Activated naive CD8-positive, alpha-beta T cell (primary cell): ENCODE measurements around the gene CPEB2.

Experiments used
- H3K27ac Mint-ChIP-seq: one replicate; pipeline ENCODE4 v1.8.0; 2021; ENCODE audit warnings: mixed read lengths
- H3K27me3 Mint-ChIP-seq: one replicate; pipeline ENCODE4 v1.8.0; 2021; ENCODE audit warnings: mixed read lengths
- H3K36me3 Mint-ChIP-seq: one replicate; pipeline ENCODE4 v1.8.0; 2021; ENCODE audit warnings: mixed read lengths
- H3K4me1 Mint-ChIP-seq: one replicate; pipeline ENCODE4 v1.8.0; 2021; ENCODE audit warnings: low read depth, mixed read lengths
- H3K4me3 Mint-ChIP-seq: one replicate; pipeline ENCODE4 v1.8.0; 2021; ENCODE audit warnings: mild to moderate bottlenecking, mixed read lengths
- H3K9me3 Mint-ChIP-seq: one replicate; pipeline ENCODE4 v1.8.0; 2021; ENCODE audit warnings: low read depth, mixed read lengths

CPEB2 gene

DNA sequence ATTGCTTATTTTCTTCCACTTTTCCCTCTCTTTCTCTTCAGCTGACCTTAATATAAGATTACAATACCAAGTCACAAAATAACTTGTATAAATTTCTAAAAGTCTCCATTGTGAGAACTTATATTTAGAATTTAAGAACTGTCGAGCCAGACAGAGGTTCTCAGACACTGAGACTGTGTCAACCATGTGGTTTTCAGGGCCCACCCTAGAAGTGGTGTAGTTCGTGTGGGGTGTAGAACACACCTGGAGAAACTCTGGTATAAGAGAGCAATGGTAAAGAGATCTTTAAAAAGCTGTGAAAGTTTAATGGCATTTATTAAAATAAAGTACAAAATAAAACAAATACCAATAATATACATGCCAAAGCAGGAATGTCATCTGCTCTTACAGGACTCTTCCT is 19.7 kb downstream of the CPEB2 start:
- Mint-ChIP-seq H3K27me3 (no peaks in the 10 kb centered on the region), H3K36me3 (peaks cover 4% of the 10 kb centered on the region), H3K27ac (no peak overlapping the region), H3K9me3 (no peaks in the 10 kb centered on the region), H3K4me3 (no peak overlapping the region), H3K4me1 (peaks cover 37% of the 10 kb centered on the region)

DNA sequence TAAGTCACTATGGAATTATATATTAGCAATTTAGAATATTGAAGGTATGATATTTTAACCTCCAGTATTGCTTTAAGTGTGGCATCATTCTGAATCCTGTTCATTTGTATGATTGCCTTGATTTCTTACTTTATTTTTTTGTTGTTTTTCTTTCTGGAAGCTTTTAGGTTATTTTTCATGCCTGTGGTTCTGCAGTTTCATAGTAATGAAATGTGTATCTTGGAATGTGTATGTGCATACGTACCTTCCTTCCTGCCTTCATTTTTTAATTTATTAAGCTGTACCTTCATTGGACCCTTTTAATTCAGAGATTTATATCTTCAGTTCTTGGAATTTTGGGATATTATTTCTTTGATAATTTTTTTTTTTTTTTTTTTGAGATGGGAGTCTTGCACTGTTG is 22.1 kb downstream of the CPEB2 start:
- Mint-ChIP-seq H3K9me3 (no peaks in the 10 kb centered on the region), H3K27me3 (no peaks in the 10 kb centered on the region), H3K36me3 (peaks cover 13% of the 10 kb centered on the region), H3K4me1 (peaks cover 36% of the 10 kb centered on the region), H3K4me3 (no peak overlapping the region), H3K27ac (no peak overlapping the region)

DNA sequence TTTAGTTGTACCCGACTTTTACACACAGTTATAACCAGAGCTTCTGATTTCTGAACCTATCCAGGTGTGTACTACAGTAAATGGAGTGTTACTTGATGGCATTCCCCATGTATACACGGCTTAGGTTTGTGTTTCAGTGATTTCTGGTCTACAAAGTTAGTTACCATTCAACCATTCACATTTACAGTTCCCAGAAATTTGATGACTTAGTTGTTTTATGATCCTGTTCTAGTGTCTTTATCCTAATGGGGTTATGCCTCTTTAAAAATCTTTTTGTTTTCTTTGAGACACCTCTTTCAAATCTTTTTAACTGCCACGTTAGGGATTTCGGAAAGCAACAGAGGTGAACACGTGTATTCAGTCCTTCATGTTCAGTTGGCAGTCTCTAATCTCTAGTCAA is 23.4 kb downstream of the CPEB2 start:
- Mint-ChIP-seq H3K27ac (no peak overlapping the region), H3K36me3 (peaks cover 17% of the 10 kb centered on the region)

DNA sequence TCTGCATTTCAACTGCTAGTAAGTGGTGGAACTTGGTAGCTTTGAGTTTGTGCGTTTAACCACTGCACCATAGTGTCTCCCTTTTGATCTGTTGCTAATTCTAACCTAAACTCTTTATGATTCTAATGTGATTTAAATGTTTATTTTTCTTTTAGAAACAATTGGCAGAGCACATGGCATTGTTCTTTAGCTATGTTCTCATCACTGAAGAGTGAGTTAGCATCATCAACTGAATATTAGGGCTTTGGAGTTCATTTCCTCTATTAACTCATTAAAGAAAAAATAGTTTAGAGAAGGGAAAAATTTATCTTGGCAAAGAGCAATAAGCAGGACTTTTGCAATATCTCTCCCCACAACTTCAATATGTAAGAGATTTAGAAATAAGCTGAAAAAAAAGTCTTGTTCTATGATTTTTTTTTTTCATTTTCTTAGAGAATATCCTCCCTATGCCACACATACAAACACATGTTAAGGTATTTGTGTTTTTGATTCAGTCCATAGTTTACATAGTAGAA is 25.7 kb downstream of the CPEB2 start:
- Mint-ChIP-seq H3K4me3 (no peak overlapping the region), H3K4me1 (peaks cover 18% of the 10 kb centered on the region), H3K9me3 (no peaks in the 10 kb centered on the region), H3K27ac (no peak overlapping the region), H3K36me3 (peaks cover 17% of the 10 kb centered on the region), H3K27me3 (no peaks in the 10 kb centered on the region)

More for the DNA sequence above, 23.4 kb downstream of the CPEB2 start:
- H3K4me3 Mint-ChIP-seq: no peak overlapping the region
- H3K9me3 Mint-ChIP-seq: no peaks in the 10 kb centered on the region
- H3K4me1 Mint-ChIP-seq: peaks cover 27% of the 10 kb centered on the region
- no peaks in the 10 kb centered on the region for H3K27me3 Mint-ChIP-seq

DNA sequence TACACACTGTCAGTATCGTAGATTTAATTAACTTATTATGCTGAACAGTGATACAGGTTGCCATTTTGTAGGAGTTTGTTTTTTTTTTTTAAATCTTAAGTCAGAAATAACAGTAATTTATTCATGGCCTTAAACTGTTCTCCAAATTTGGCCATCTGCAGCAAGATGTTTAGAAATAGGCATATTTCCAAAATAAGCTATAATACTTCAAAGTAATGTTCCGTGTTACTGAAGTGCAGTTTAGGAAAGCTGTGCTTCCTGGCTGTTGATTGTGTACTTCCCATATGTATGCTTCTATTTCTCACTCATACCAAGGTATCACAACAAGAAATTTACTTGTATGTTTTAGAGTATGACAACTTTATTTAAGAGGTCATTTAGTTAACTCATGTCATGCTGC is 28.9 kb downstream of the CPEB2 start:
- no peak overlapping the region for H3K4me3 Mint-ChIP-seq
- H3K27ac Mint-ChIP-seq: no peak overlapping the region
- H3K9me3 Mint-ChIP-seq: no peaks in the 10 kb centered on the region
- peaks cover 13% of the 10 kb centered on the region for H3K36me3 Mint-ChIP-seq
- H3K27me3 Mint-ChIP-seq: no peaks in the 10 kb centered on the region
- H3K4me1 Mint-ChIP-seq: peaks cover 13% of the 10 kb centered on the region

DNA sequence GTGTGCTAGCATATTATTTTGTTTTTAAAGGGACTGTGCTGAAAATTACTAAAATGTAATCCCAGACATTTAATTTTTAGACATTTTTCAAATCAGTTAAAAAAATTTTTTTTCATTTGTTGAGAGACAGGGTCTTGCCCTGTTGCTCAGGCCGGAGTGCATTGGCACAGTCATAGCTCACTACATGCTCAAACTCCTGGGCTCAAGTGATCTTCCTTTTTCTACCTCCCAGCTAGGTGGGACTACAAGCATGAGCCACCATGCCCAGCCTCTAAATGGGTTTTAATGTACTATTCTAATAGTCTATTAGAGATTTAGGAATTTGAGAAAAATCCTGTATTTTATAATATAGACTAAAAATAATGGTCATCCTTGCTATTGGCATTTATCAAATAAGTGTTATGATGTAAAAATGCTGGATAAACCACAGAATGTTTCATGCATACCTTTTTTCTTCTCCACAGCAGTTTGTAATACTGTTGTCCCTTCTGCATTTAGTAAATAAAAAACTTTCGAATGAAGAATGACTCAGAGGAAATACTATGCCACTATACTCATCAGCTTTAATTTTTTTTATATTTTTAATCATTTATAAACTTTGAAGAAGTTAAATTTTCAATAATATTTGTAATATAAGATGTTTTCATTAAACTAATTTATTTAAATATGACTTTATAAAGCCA is 29.9 kb downstream of the CPEB2 start:
- Mint-ChIP-seq H3K9me3 (no peaks in the 10 kb centered on the region), H3K27ac (no peak overlapping the region), H3K36me3 (peaks cover 13% of the 10 kb centered on the region), H3K4me1 (peaks cover 11% of the 10 kb centered on the region), H3K27me3 (no peaks in the 10 kb centered on the region), H3K4me3 (no peak overlapping the region)

DNA sequence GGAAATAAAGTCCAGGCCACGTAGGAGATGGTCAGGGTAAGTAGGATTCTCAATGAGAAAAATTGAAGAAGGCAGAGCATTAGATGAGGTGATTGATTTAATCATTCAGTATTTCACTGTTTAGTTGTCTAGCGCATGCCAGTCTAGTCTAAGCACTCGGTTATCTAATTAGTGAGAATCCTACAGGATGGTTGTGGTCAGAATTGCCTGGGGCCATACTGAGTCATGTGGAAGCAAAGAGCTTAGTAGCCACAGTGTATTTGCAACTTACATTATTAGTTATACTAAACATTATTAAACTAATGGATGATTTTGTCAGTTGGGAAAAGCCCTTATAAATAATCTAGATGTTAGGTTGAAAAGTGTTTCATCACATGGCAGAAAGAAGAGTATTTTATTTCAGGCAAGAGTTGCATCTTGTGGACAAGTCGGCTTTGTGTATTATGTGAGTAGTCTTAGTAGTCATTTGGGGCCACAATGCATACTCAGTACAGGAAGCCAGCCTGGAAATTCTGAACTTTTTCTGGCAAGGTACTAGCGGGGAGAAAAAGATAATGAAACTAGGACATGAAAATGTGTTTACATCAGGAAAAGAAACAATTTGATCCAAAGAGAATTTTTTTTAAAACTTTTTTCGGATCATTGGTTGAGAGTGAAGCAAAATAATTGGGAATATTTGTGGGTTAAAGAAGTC is 31.9 kb downstream of the CPEB2 start:
- H3K27me3 Mint-ChIP-seq: no peaks in the 10 kb centered on the region
- peaks cover 5% of the 10 kb centered on the region for H3K4me1 Mint-ChIP-seq
- peaks cover 7% of the 10 kb centered on the region for H3K36me3 Mint-ChIP-seq
- H3K27ac Mint-ChIP-seq: no peak overlapping the region
- H3K4me3 Mint-ChIP-seq: no peak overlapping the region
- no peaks in the 10 kb centered on the region for H3K9me3 Mint-ChIP-seq

DNA sequence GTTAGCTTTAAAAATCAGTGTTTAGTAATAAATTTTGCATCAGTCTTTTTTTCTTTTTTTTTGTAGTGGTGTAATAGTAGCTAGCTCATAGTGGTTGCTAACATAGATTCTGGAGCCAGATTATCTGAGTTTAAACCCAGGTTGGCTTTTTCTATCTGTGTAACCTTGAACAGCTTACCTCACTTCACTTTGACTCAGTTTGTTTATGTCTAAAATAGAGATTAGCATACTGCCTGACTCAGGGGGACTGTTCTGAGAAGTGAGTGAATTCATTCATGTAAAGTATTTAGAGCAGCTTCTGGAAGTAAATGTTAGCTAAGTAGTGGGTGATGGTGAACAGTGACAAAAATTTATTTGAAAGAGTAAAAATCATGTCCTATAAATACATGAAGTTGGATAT is 32.9 kb downstream of the CPEB2 start:
- no peak overlapping the region for H3K27ac Mint-ChIP-seq
- H3K27me3 Mint-ChIP-seq: no peaks in the 10 kb centered on the region

DNA sequence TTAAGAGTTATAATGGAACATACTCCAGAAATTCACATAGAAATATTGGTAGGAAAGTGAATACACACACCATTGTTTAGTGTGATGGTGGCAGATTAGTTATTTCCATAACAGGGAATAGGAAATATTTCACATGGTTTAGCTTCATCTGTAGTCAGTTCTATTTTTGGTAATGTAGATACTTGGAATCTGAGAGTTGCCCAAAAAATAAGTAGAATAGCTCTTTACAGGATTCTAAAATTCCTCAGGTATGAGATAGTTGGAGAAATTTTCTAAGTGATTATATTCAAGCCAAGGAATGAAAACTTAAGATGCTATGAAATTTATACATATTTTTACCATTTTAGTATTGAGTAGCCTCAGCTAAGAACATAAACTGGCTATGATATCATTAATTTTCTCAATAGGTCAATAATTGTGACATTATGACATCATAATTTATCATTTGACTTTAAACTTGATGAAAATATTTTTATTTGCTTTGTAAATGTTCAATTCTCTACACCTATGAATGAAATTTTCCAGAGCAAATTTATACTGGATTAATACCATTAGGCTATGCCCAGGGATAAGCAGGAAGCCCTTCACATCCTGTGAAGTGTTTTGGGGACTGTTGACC is 35.8 kb downstream of the CPEB2 start:
- Mint-ChIP-seq H3K9me3 (no peaks in the 10 kb centered on the region), H3K4me3 (no peak overlapping the region), H3K4me1 (peaks cover 4% of the 10 kb centered on the region), H3K27ac (no peak overlapping the region), H3K36me3 (peaks cover 6% of the 10 kb centered on the region), H3K27me3 (no peaks in the 10 kb centered on the region)

More for the DNA sequence above, 32.9 kb downstream of the CPEB2 start:
- Mint-ChIP-seq H3K36me3 (peaks cover 3% of the 10 kb centered on the region), H3K4me3 (no peak overlapping the region), H3K9me3 (no peaks in the 10 kb centered on the region), H3K4me1 (peaks cover 5% of the 10 kb centered on the region)

DNA sequence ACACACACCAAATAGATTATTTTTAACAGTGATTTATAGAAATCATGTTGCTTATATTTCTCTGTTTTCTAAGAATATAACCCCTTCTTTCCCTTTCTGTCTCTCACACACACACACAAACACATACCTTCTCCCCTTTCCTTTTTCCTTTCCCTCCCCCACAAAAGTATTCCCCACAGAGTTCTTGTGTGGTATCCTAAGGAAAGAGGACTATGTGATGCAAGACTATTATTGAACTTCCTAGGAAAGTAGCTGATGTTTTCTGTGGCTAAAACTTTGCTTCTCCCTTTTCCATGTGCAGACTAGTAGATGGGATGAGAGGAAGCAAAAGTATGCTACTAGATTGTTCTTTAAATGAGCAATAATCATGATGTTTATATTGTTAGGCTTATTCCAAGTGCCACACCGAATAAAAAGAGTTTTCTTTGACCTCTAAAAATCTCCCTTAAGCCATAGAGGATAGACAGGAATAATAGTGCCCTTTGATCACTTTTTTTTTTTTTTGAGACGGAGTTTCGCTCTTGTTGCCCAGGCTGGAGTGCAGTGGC is 38.7 kb downstream of the CPEB2 start:
- H3K27ac Mint-ChIP-seq: no peak overlapping the region
- H3K36me3 Mint-ChIP-seq: peaks cover 6% of the 10 kb centered on the region
- H3K27me3 Mint-ChIP-seq: no peaks in the 10 kb centered on the region
- peaks cover 2% of the 10 kb centered on the region for H3K4me1 Mint-ChIP-seq
- no peaks in the 10 kb centered on the region for H3K9me3 Mint-ChIP-seq
- H3K4me3 Mint-ChIP-seq: no peak overlapping the region

DNA sequence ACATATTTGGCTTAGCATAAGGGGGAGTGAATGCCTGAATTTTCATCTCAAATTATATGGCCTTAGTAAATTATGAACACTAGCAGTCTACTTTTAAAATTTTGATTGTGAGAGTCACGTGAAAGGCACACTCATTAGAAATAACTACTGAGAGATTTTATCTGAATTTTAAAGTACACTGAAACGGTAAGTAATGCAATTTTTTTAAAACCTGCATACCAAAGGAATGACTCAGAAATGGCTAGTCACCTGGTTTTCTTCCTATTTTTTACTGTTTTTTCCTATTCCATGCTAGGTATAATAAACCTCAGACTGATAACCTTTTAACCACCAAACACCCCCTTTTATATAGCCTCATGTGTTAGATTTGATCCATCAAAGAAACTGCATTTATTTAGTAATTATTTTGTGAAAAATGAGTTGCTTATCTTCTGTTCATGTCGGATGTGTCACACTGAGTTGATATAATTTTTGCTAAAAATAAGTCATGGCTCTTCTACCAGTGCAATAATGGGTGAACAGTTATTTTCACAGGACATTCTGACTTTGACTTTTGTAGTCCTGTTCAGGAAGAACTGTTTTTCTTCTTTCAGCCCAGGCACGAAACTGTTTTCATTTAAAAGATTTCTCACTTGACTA is 40.4 kb downstream of the CPEB2 start:
- Mint-ChIP-seq H3K9me3 (no peaks in the 10 kb centered on the region), H3K4me1 (peaks cover 2% of the 10 kb centered on the region), H3K36me3 (peaks cover 10% of the 10 kb centered on the region)

DNA sequence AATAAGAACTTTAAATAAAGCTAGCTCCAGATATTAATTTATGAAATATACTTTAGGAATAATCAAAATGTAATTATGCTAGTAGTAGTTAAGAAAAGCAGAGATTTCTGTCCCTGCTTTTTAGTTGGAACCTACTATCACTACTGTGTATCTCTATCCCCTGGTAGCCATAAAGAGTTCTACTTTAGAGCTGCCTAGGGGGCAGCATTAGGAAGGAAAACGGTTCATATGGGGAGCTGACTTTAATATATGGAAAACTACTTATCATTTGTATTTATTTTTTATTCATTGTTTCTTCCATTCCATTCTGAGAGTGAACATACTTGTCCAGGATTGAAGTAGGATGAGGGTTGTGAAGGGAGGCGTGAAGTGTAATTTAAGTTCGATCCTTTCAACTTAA is 40.9 kb downstream of the CPEB2 start:
- Mint-ChIP-seq H3K4me3 (no peak overlapping the region), H3K4me1 (peaks cover 2% of the 10 kb centered on the region), H3K36me3 (peaks cover 10% of the 10 kb centered on the region), H3K27ac (no peak overlapping the region), H3K9me3 (no peaks in the 10 kb centered on the region), H3K27me3 (no peaks in the 10 kb centered on the region)

More for the DNA sequence above, 40.4 kb downstream of the CPEB2 start:
- H3K27me3 Mint-ChIP-seq: no peaks in the 10 kb centered on the region
- no peak overlapping the region for H3K27ac Mint-ChIP-seq
- H3K4me3 Mint-ChIP-seq: no peak overlapping the region

DNA sequence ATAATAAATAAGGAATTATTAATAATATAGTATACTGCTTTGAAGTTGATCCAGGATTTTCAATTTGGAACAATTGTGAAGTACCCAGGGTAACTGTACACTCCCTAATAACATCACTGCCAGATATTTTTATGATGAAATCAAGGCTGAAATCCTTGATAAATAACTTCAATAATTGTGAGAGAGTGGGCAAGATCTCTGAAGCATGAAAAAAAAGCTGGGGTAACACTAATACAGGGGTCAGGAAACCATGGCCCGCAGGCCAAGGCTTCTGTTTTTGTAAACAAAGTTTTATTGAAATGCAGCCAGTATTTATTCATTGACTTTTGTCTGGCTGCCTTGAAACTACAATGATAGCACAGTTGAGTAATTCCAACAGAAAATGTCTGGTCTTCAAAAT is 41.6 kb downstream of the CPEB2 start:
- peaks cover 2% of the 10 kb centered on the region for H3K4me1 Mint-ChIP-seq
- H3K27ac Mint-ChIP-seq: no peak overlapping the region
- no peaks in the 10 kb centered on the region for H3K9me3 Mint-ChIP-seq
- no peak overlapping the region for H3K4me3 Mint-ChIP-seq
- H3K27me3 Mint-ChIP-seq: no peaks in the 10 kb centered on the region
- H3K36me3 Mint-ChIP-seq: peaks cover 12% of the 10 kb centered on the region

DNA sequence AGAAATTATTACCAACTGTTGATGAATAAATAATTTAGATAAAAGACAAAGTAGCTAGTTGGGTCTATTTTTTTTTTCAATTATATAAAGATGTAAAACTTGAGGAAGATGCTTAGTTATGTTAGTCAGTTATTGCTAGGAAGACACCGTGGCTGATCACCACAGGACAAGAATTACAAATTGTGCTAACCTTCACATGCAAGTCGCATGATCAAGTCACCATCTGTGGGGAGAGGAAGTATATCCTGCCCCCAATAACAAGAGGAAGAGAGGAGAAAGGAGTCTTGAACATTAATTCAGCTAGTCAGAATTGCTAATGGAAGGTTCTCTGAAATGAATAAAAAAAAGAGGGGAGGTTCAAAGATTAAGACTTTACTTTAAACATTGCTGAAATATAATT is 52.3 kb downstream of the CPEB2 start:
- Mint-ChIP-seq H3K36me3 (peaks cover 29% of the 10 kb centered on the region), H3K4me1 (peaks cover 6% of the 10 kb centered on the region), H3K4me3 (no peak overlapping the region), H3K27ac (no peak overlapping the region), H3K27me3 (no peaks in the 10 kb centered on the region), H3K9me3 (no peaks in the 10 kb centered on the region)

DNA sequence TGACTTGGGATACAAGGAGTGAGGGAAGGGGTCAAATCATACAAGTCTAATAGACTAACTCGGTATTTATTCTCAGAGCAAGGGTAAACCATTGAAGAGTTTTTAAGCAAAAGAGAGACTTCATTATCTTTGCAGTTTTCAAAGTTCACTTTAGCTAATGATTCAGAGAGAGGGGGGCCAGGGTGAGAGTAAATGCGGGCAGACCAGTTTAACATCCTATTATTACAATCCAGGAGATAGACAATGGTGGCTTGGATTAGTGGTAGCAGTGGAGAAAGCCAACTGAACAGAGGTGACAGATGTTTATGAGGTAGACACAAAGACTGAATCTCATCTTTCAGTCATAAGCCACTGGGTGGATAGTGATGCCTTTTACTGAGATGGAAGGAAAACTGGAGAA is 57.9 kb downstream of the CPEB2 start:
- no peaks in the 10 kb centered on the region for H3K9me3 Mint-ChIP-seq
- H3K4me3 Mint-ChIP-seq: no peak overlapping the region
- no peaks in the 10 kb centered on the region for H3K27me3 Mint-ChIP-seq
- H3K4me1 Mint-ChIP-seq: no peaks in the 10 kb centered on the region
- H3K36me3 Mint-ChIP-seq: peaks cover 20% of the 10 kb centered on the region
- H3K27ac Mint-ChIP-seq: no peak overlapping the region
